GM12878 (cell line): ENCODE measurements around the gene FKBP11. TPM values are rescaled to one million over a fixed set of nuclear protein-coding genes. Genes with fewer than 3 reads are reported as not detected.

Source experiments
- ATAC-seq: fragments of 200-7000 bp; cut with Tn5 transposase; 3 replicates; pipeline ENCODE4 v1.9.1; 2020; ENCODE audit warnings: mild to moderate bottlenecking, moderate library complexity
- BruUV-seq: library from RNA; stranded (reverse); fragments of 400-500 nt; replicated peaks from 2 replicates; lab custom pipeline; 2021; lab: Mats Ljungman, UMichigan
- CTCF ChIA-PET: fragments of 300-600 bp; sonication (Branson Sonifier 250); formaldehyde crosslinking; extraction: SDS; loops from one replicate; lab custom pipeline; 2021; ENCODE audit warnings: inconsistent platforms; lab: Yijun Ruan, JAX
- POLR2A ChIA-PET: fragments of 350-600 bp; formaldehyde crosslinking; extraction: SDS; loops from one replicate; lab custom pipeline; 2021; ENCODE audit warnings: inconsistent platforms; lab: Charles Lee
- RAD21 ChIA-PET: fragments of 300-600 bp; sonication (Branson Sonifier 250); formaldehyde crosslinking; loops from one replicate; lab custom pipeline; 2023; ENCODE audit warnings: antibody characterized with exemption; ENCODE audit not compliant: unreplicated experiment; lab: Charles Lee
- SMC1A ChIA-PET: fragments of 300-600 bp; sonication (Branson Sonifier 250); formaldehyde crosslinking; loops from one replicate; lab custom pipeline; 2023; ENCODE audit not compliant: unreplicated experiment, uncharacterized antibody; lab: Charles Lee
- DNase-seq: peaks from one replicate; pipeline ENCODE4 v3.0.0-alpha.2; 2011; ENCODE audit warnings: low read depth, low spot score
- FAIRE-seq: peaks from 3 replicates; lab custom pipeline; 2011; peaks lifted over from hg19 to GRCh38; lab: Jason Lieb, UNC
- H2AFZ ChIP-seq: 2 replicates; pipeline ENCODE4 v1.6.0; 2011; ENCODE audit warnings: low read depth, low read length, control low read depth; ENCODE audit not compliant: control insufficient read depth
- H3K27ac ChIP-seq: 2 replicates; pipeline ENCODE4 v1.5.1; 2011; ENCODE audit warnings: control low read depth; ENCODE audit not compliant: control insufficient read depth, insufficient read depth
- H3K27me3 ChIP-seq, 2 experiments: replicated peaks in 1 of 2; 2 replicates each; pipeline versions ENCODE4 v1.6.0 to v1.6.1; 2011; ENCODE audit warnings: low read length in 1 of 2; ENCODE audit not compliant: control insufficient read depth in 2 of 2, insufficient read depth in 2 of 2
- H3K36me3 ChIP-seq, 2 experiments: 2 replicates each; pipeline ENCODE4 v1.5.1; 2011; ENCODE audit warnings: low read length in 1 of 2; ENCODE audit not compliant: control insufficient read depth in 2 of 2, insufficient read depth in 2 of 2
- H3K4me1 ChIP-seq: 2 replicates; pipeline ENCODE4 v1.6.1; 2011; ENCODE audit warnings: mild to moderate bottlenecking, low read length, moderate library complexity, mixed read lengths; ENCODE audit not compliant: control insufficient read depth, insufficient read depth
- H3K4me2 ChIP-seq: 2 replicates; pipeline ENCODE4 v1.6.0; 2011; ENCODE audit warnings: control low read depth; ENCODE audit not compliant: control insufficient read depth, insufficient read depth
- H3K4me3 ChIP-seq: fragments of 200-600 bp; sonication (generic); 2 replicates; pipeline ENCODE4 v1.5.1; 2016
- H3K79me2 ChIP-seq: 2 replicates; pipeline ENCODE4 v1.6.0; 2011; ENCODE audit warnings: low read length; ENCODE audit not compliant: control insufficient read depth, insufficient read depth
- H3K9ac ChIP-seq: 2 replicates; pipeline ENCODE4 v1.8.0; 2011; ENCODE audit warnings: low read length, control low read depth, mixed read lengths; ENCODE audit not compliant: control insufficient read depth, insufficient read depth
- H3K9me3 ChIP-seq: replicated peaks from 3 replicates; pipeline ENCODE4 v1.5.1; 2011; ENCODE audit warnings: mild to moderate bottlenecking, low read length; ENCODE audit not compliant: control insufficient read depth, insufficient read depth
- H4K20me1 ChIP-seq: 2 replicates; pipeline ENCODE4 v1.6.0; 2011; ENCODE audit not compliant: control insufficient read depth, insufficient read depth
- RAD21 ChIP-seq: IDR thresholded peaks from 2 replicates; pipeline ENCODE4 v1.6.1; 2011; ENCODE audit warnings: mild to moderate bottlenecking, low read depth, low read length, moderate library complexity; ENCODE audit not compliant: insufficient read depth
- SMC3 ChIP-seq: IDR thresholded peaks from 2 replicates; pipeline ENCODE4 v1.6.1; 2011; ENCODE audit warnings: low read length, improper control_type of control experiment, borderline replicate concordance
- ZNF207 ChIP-seq: fragments of 450-650 bp; IDR thresholded peaks from 2 replicates; pipeline ENCODE4 v1.6.1; 2014; ENCODE audit warnings: antibody characterized with exemption, mild to moderate bottlenecking, borderline replicate concordance
- WGBS: methylation state at CpG from one replicate; pipeline ENCODE4 v1.1.6; 2016; ENCODE audit warnings: low lambda C conversion rate; ENCODE audit not compliant: insufficient replicate concordance, insufficient coverage; ENCODE audit errors: missing lambda C conversion rate; 5-methylcytosine and 5-hydroxymethylcytosine counted together
- in situ Hi-C: fragments of 300-500 bp; cut with MboI; formaldehyde crosslinking; loops from 9 replicates; pipeline ENCODE4 v1.14.3; 2018; ENCODE audit warnings: mixed read lengths
- intact Hi-C: fragments of 100-400 bp; cut with micrococcal nuclease; formaldehyde crosslinking; loops from one replicate; pipeline ENCODE4 v1.14.2; 2022; ENCODE audit not compliant: unreplicated experiment
- polyA plus RNA-seq, 11 experiments: library from polyadenylated mRNA; depleted of rRNA in 4 of 11; unstranded in 6 of 11; stranded (reverse) in 5 of 11; fragments of >200 nt; fragmentation: Nextera tagmentation in 4 of 11; fragmentation: Illumina TruSeq in 1 of 11; extraction: Ambion mirVana in 4 of 11; extraction: Trizol in 1 of 11; gene quantifications; 1 replicate in 1 of 11; 2 replicates in 10 of 11; pipeline versions ENCODE4 v1.2.1 to v1.2.3, GENCODE V29; 2011 to 2016; ENCODE audit warnings: inconsistent platforms in 2 of 11, missing spikeins in 2 of 11, low read depth in 1 of 11
- total RNA-seq, 4 experiments: library from RNA; depleted of rRNA in 3 of 4; stranded (reverse); fragments of >200 nt in 3 of 4; fragmentation: Illumina TruSeq in 1 of 4; extraction: Trizol in 1 of 4; gene quantifications; 2 replicates each; pipeline versions ENCODE4 v1.2.1 to v1.2.3, GENCODE V29; 2013 to 2021
- TF ChIP-seq, protein P1 (sequence below), 3 experiments: IDR thresholded peaks in 2 of 3; conservative IDR thresholded peaks in 1 of 3; 2 replicates each; pipeline ENCODE4 v1.5.1; 2011; ENCODE audit warnings: low read depth in 3 of 3, low read length in 3 of 3, mild to moderate bottlenecking in 3 of 3, control low read depth in 2 of 3, moderate library complexity in 2 of 3, inconsistent platforms in 1 of 3, mixed read lengths in 1 of 3; ENCODE audit not compliant: control insufficient read depth in 2 of 3, insufficient read depth in 1 of 3; ENCODE audit errors: extremely low read depth in 1 of 3

Gene FKBP11
- total and polyA plus RNA-seq, 10 of the 15 experiments (the other 5 are each of a cell fraction or from before 2014, with no cell fraction given): 25.0 to 135 (median 56.5) TPM

DNA sequence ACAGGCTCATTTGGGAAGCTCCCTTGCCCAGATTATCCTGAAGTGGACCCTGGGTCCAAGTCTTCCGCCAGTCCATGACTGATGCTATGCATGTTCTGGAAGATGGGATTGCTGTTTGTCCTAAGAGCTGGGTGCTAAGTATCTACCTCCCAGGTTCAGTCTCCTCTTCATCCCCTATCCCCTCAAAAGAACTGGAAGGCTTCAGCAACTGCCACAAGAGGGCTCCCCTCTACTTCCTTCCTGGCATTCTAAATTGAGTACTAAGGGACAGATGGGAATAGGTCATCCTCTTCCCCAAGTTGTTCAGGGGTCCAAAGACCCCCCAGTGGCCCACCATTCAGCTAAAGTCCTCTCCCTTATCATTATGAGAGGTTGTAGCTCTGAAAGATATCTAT lies 9.0 kb upstream of the FKBP11 start:
- intact Hi-C loops: no loop called here
- ChIA-PET RAD21 (interaction anchor here (1.3 kb wide), 1 partner anchor 54 kb away, joined by 8 read pairs; no protein-coding TSS in a partner anchor), POLR2A (interaction anchor here (0.6 to 1.2 kb wide), 3 partner anchors 13 to 77 kb away, joined by 3 to 7 read pairs (median 6); no protein-coding TSS in a partner anchor), CTCF (interaction anchor here (0.6 to 4.6 kb wide), 17 partner anchors 9 to 165 kb away, joined by 3 to 41 read pairs (median 4); partner anchors contain the start of genes FKBP11 and WNT1), SMC1A (interaction anchor here (1.0 to 5.1 kb wide), 5 partner anchors 9 to 81 kb away, joined by 3 to 25 read pairs (median 9); partner anchors contain the start of genes ARF3, DDX23 and FKBP11)
- H3K27ac ChIP-seq: no peak overlapping the region
- H3K9me3 ChIP-seq: no peaks in the 10 kb centered on the region
- TF ChIP-seq RAD21 (peak; percentile 44), SMC3 (peak; percentile 34; the same call in 1 of the 2 replicates), ZNF207 (no peak)
- TF ChIP-seq, protein P1, sequence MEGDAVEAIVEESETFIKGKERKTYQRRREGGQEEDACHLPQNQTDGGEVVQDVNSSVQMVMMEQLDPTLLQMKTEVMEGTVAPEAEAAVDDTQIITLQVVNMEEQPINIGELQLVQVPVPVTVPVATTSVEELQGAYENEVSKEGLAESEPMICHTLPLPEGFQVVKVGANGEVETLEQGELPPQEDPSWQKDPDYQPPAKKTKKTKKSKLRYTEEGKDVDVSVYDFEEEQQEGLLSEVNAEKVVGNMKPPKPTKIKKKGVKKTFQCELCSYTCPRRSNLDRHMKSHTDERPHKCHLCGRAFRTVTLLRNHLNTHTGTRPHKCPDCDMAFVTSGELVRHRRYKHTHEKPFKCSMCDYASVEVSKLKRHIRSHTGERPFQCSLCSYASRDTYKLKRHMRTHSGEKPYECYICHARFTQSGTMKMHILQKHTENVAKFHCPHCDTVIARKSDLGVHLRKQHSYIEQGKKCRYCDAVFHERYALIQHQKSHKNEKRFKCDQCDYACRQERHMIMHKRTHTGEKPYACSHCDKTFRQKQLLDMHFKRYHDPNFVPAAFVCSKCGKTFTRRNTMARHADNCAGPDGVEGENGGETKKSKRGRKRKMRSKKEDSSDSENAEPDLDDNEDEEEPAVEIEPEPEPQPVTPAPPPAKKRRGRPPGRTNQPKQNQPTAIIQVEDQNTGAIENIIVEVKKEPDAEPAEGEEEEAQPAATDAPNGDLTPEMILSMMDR (IDR thresholded peaks at IDR 0.05 in 2 of 3, conservative IDR thresholded peaks at IDR 0.05 in 1 of 3; ENCODE audit: control insufficient read depth in 2 of 3, extremely low read depth in 1 of 3, insufficient read depth in 1 of 3, low read depth in 3 of 3, low read length in 3 of 3): peak; percentile 14 to 46 (median 32); a peak in 3 of 6 replicates
- DNase-seq (no peak), ATAC-seq (peak; percentile 17; the same call in 1 of the 3 replicates), FAIRE-seq (no peak)
- H3K36me3 ChIP-seq: peaks cover 16 to 26% of the 10 kb centered on the region in 2 experiments
- H3K4me3 ChIP-seq: no peak overlapping the region
- 100% methylated on average over 1 of the region's 1 CpG for WGBS
- no peak overlapping the region for H3K4me2 ChIP-seq
- no peaks in the 10 kb centered on the region for H3K79me2 ChIP-seq
- no peaks in the 10 kb centered on the region for H4K20me1 ChIP-seq
- no peaks in the 10 kb centered on the region for H3K27me3 ChIP-seq
- no peak overlapping the region for H2AFZ ChIP-seq
- in situ Hi-C loops: no loop called here
- H3K4me1 ChIP-seq: no peaks in the 10 kb centered on the region
- BruUV-seq: no TSS peak
- no peak overlapping the region for H3K9ac ChIP-seq
